Tibial artery (tissue), 4 donors: ENCODE measurements around the gene G6PC1.
"Not testable (repeated sequence)": the region's sequence is repeated elsewhere in the genome, so short reads cannot be mapped to it uniquely, and the experiment has no call there.

Source experiments
- DNase-seq, 2 donors: peaks; one replicate each; pipeline ENCODE4 v3.0.0-alpha.2; 2019
- H3K27ac ChIP-seq, 2 donors: fragments of 200-600 bp; sonication (generic) in 1 of 2; 1 replicate in 1 of 2; 2 replicates in 1 of 2; pipeline ENCODE4 v1.5.1; 2018 to 2019; ENCODE audit warnings: mild to moderate bottlenecking in 1 of 2
- H3K27me3 ChIP-seq, 2 donors: fragments of 200-600 bp; sonication (generic) in 1 of 2; one replicate each; pipeline versions ENCODE4 v1.5.1 to v1.6.0; 2016 to 2019
- H3K36me3 ChIP-seq, 3 donors: fragments of 200-600 bp; sonication (generic) in 2 of 3; one replicate each; pipeline ENCODE4 v1.5.1; 2016 to 2019; ENCODE audit warnings: mild to moderate bottlenecking in 2 of 3
- H3K4me1 ChIP-seq, 4 donors: fragments of 200-600 bp; sonication (generic) in 2 of 4; 1 replicate in 3 of 4; 2 replicates in 1 of 4; pipeline ENCODE4 v1.5.1; 2016 to 2019
- H3K4me3 ChIP-seq, 2 donors: fragments of 200-600 bp; sonication (generic) in 1 of 2; 1 replicate in 1 of 2; 2 replicates in 1 of 2; pipeline ENCODE4 v1.5.1; 2018 to 2019; ENCODE audit warnings: mild to moderate bottlenecking in 2 of 2
- H3K9me3 ChIP-seq, 3 donors: fragments of 200-600 bp; sonication (generic) in 1 of 3; one replicate each; pipeline ENCODE4 v1.5.1; 2016 to 2019
- intact Hi-C: fragments of 100-400 bp; cut with DNase I; formaldehyde crosslinking; loops from one replicate; pipeline ENCODE4 v1.15.0; 2023; ENCODE audit warnings: low total_unique reads
- TF ChIP-seq, protein P1 (sequence below), 2 experiments: fragments of 200-600 bp in 1 of 2; fragments of 450-650 bp in 1 of 2; IDR thresholded peaks; one replicate each; pipeline ENCODE4 v1.5.1; 2017 to 2019; ENCODE audit warnings: antibody characterized with exemption in 2 of 2, mild to moderate bottlenecking in 1 of 2, moderate library complexity in 1 of 2

G6PC1 gene

DNA sequence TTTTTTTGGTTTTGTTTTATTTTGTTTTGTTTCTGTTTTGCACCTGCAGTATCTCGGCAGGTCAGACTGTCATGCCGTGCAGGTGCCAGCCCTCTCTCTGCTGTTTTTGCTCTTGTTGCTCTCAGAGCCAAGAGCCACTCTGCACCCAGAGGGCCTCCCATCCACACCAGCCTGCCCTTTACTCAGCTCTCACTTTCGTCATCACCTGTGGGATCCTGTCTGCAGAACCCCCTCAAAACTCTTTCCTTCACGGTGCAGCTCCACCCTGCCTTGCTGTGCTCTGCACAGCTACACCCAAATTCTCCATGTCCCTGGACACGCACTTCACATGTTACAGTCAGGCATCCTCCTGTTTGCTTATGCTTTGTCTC lies 47.0 kb upstream of the G6PC1 start:
- TF ChIP-seq, protein P1, sequence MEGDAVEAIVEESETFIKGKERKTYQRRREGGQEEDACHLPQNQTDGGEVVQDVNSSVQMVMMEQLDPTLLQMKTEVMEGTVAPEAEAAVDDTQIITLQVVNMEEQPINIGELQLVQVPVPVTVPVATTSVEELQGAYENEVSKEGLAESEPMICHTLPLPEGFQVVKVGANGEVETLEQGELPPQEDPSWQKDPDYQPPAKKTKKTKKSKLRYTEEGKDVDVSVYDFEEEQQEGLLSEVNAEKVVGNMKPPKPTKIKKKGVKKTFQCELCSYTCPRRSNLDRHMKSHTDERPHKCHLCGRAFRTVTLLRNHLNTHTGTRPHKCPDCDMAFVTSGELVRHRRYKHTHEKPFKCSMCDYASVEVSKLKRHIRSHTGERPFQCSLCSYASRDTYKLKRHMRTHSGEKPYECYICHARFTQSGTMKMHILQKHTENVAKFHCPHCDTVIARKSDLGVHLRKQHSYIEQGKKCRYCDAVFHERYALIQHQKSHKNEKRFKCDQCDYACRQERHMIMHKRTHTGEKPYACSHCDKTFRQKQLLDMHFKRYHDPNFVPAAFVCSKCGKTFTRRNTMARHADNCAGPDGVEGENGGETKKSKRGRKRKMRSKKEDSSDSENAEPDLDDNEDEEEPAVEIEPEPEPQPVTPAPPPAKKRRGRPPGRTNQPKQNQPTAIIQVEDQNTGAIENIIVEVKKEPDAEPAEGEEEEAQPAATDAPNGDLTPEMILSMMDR (IDR thresholded peaks at IDR 0.05) = no peak
- intact Hi-C loops = no loop called here
- Histone ChIP-seq H3K36me3 (peaks cover 12 to 22% (median 14%) of the 10 kb centered on the region in 3 donors), H3K9me3 (no peaks in the 10 kb centered on the region), H3K27me3 (no peaks in the 10 kb centered on the region), H3K4me1 (peaks cover 0 to 66% (median 25%) of the 10 kb centered on the region in 4 donors), H3K27ac (peak overlapping the region; percentile 90 to 96), H3K4me3 (peak overlapping the region; percentile 62 to 72)
- DNase-seq = peak in 1 of 2 donors; percentile 55

DNA sequence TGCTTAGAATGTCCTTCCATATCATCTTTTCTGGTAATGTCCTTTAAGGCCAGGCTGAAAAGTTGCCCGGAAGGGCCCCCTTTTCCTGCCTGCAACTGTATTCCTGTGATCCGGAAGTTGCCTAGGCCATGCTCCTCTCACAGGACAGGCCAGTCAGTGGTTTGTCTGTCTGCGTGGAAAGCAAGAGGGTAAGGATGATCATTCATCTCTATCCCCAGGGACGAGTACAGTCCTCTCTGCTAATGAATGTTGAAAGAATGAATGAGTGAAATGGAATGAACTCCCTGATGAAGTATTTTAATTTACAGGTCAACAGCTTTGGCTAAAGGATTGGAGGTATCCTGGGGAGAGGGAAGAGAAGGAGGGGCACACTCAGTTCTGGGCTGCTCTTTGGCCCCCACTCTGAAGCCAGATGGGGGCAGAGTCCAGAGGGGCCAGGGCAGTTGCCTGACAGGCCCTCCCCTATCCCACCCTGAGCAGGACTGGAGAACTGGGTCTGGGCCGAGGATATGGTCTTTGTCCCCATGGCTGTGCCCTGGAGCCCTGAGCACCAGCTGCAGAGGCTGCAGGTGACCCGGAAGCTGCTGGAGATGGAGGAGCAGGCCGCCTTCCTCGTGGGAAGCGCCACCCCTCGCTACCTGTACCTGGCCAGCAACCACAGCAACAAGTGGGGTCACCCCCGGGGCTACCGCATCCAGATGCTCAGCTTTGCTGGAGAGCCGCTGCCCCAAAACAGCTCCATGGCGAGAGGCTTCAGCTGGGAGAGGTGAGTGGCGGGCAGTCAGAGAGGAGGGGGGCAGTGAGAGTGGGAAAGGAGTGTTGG lies 46.4 kb upstream of the G6PC1 start:
- intact Hi-C loops = no loop called here
- H3K27ac ChIP-seq = peak overlapping the region; percentile 90 to 96
- H3K4me1 ChIP-seq = peaks cover 0 to 68% (median 24%) of the 10 kb centered on the region in 4 donors
- TF ChIP-seq, protein P1 (IDR thresholded peaks at IDR 0.05) = no peak
- peak in 1 of 2 donors; percentile 62 for DNase-seq
- peaks cover 12 to 22% (median 14%) of the 10 kb centered on the region in 3 donors for H3K36me3 ChIP-seq
- no peaks in the 10 kb centered on the region for H3K27me3 ChIP-seq
- H3K4me3 ChIP-seq = peak overlapping the region; percentile 62 to 72
- no peaks in the 10 kb centered on the region for H3K9me3 ChIP-seq

DNA sequence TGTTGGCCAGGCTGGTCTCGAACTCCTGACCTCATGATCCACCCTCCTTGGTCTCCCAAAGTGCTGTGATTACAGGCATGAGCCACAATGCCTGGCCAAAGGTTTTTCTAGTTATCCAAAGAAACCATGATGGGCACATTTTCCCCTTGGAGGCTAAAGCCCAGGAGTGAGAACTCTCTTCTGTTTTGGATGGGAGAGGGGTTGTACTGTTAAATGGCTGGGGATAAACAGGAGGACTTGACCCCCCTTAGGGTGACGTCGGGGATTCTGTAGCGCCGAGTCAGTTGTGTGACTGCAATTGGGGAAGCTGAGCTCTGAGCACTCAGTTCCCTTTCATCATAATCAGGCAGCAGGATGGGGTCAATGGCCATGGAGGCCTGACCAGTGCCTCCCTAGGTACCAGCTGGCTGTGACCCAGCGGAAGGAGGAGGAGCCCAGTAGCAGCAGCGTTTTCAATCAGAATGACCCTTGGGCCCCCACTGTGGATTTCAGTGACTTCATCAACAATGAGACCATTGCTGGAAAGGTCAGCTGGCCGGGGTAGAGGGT lies 45.5 kb upstream of the G6PC1 start:
- DNase-seq = peak in 1 of 2 donors; percentile 58
- Histone ChIP-seq H3K27me3 (no peaks in the 10 kb centered on the region), H3K4me3 (peak overlapping the region; percentile 62 to 72), H3K9me3 (no peaks in the 10 kb centered on the region), H3K4me1 (peaks cover 0 to 60% (median 19%) of the 10 kb centered on the region in 4 donors), H3K36me3 (peaks cover 12 to 22% (median 14%) of the 10 kb centered on the region in 3 donors), H3K27ac (peak overlapping the region; percentile 90 to 96)
- TF ChIP-seq, protein P1 (IDR thresholded peaks at IDR 0.05) = no peak
- intact Hi-C loops = no loop called here

DNA sequence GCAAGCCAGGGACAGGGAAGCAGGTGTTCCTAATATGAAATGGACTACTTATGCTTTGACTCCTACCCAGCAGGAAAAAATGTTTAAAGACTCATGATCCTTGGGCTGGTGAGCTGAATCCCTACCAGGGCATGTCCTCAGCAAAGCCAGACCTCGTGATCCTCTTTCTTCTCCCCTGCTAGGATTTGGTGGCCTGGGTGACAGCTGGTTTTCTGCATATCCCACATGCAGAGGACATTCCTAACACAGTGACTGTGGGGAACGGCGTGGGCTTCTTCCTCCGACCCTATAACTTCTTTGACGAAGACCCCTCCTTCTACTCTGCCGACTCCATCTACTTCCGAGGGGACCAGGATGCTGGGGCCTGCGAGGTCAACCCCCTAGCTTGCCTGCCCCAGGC lies 44.5 kb upstream of the G6PC1 start:
- peak overlapping the region; percentile 90 to 96 for H3K27ac ChIP-seq
- peaks cover 0 to 53% (median 13%) of the 10 kb centered on the region in 4 donors for H3K4me1 ChIP-seq
- DNase-seq = peak in 1 of 2 donors; percentile 31
- H3K36me3 ChIP-seq = peaks cover 12 to 22% (median 14%) of the 10 kb centered on the region in 3 donors
- intact Hi-C loops, H3K27me3 ChIP-seq, H3K9me3 ChIP-seq: not testable (repeated sequence)
- H3K4me3 ChIP-seq = peak overlapping the region; percentile 62 to 72

DNA sequence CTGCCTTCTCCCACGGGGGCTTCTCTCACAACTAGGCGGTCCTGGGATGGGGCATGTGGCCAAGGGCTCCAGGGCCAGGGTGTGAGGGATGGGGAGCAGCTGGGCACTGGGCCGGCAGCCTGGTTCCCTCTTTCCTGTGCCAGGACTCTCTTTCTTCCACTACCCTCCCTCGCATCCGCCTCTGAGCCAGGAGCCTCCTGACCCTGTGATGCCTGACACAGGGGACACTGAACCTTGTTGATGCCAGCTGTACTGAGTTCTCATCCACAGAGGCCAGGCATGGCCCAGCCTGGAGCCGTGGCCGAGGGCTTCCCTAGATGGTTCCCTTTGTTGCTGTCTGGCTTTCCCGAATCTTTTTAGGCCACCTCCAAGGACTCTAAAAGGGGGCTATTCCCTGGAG lies 44.1 kb upstream of the G6PC1 start:
- H3K9me3 ChIP-seq, intact Hi-C loops, H3K27me3 ChIP-seq: not testable (repeated sequence)
- H3K27ac ChIP-seq = peak overlapping the region; percentile 90 to 96
- H3K4me1 ChIP-seq = peaks cover 0 to 53% (median 13%) of the 10 kb centered on the region in 4 donors
- peaks cover 12 to 22% (median 14%) of the 10 kb centered on the region in 3 donors for H3K36me3 ChIP-seq
- H3K4me3 ChIP-seq = peak overlapping the region in 1 of 2 donors; percentile 72
- peak in 1 of 2 donors; percentile 66 for DNase-seq

DNA sequence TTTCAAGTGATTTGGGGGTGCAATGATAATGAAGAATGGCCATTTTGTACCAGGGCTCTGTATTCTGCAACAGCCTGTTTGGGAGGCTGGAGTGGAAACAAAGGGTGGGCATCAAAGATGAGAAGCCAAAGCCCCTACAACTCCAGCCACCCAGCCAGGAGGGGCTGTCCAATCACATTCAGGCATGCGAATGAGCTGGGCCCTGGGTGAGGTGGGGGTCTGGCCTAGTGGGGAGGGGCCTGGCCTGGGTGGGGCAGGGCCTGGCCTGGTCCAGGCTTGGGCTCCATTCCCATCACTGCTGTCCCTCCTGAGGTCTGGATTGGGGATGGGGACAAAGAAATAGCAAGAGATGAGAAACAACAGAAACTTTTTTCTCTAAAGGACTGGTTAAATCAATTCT lies 43.2 kb upstream of the G6PC1 start:
- Histone ChIP-seq H3K27me3 (no peaks in the 10 kb centered on the region), H3K4me3 (peak overlapping the region in 1 of 2 donors; percentile 72), H3K36me3 (peaks cover 12 to 22% (median 14%) of the 10 kb centered on the region in 3 donors), H3K27ac (peak overlapping the region; percentile 90 to 96), H3K4me1 (peaks cover 0 to 53% (median 13%) of the 10 kb centered on the region in 4 donors), H3K9me3 (no peaks in the 10 kb centered on the region)
- intact Hi-C loops = no loop called here
- peak in 1 of 2 donors; percentile 40 for DNase-seq
- TF ChIP-seq, protein P1 (IDR thresholded peaks at IDR 0.05) = no peak
